ENCODE results near the gene SP140L. TPM values are rescaled to one million over a fixed set of nuclear protein-coding genes. Genes with fewer than 3 reads are reported as not detected.

Gene SP140L
- total RNA-seq, 4 donors from 2014 or later: 4.4 to 8.3 (median 6.8) TPM

DNA sequence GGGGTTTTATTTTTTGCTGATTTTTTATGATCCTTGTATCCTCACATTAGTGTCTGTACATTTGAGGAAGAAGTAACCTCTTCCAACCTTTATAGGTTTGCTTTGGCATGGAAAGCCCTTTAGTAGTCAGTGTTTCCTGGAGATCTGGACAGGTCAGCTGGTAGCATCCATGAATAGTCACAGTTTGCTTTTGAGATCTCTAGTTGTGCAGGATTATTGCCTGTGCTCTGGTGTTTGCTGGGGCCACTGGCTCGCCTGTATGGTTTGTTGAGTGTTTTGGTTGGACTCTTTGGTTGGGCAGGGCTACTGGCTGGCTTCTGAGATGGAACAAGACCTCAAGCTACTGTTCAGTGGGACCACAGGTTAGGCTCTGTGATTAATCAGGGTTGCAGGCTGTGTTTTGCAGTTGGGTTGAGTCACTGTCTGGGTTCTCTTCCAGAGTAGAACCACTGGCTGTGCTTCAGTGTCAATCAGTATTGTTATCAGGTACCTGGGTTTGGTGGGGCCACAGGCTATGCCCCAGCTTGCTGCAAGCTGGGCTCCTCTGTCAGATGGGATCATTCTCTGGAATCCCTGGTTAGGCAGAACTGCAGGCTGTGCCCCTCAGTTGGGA, 20.0 kb downstream of the SP140L start:
- TF ChIP-seq EP300 (IDR thresholded peaks at IDR 0.05): no peak
- TF ChIP-seq CTCF (IDR thresholded peaks at IDR 0.05): no peak
- no peak for TF ChIP-seq POLR2AphosphoS5 (IDR thresholded peaks at IDR 0.05)
- TF ChIP-seq POLR2A (IDR thresholded peaks at IDR 0.05; ENCODE audit: low read depth): no peak
- DNase-seq (ENCODE audit: extremely low spot score): no peak
- Histone ChIP-seq H3K4me1 (peaks cover 0 to 6% (median 0%) of the 10 kb centered on the region in 4 donors), H3K4me3 (no peak overlapping the region), H3K27ac (replicated peaks in 1 of 4) (no peak overlapping the region), H3K36me3 (peaks cover 0 to 10% (median 0%) of the 10 kb centered on the region in 4 donors), H3K9me3 (peaks cover 0 to 11% (median 0%) of the 10 kb centered on the region in 4 donors), H3K27me3 (no peaks in the 10 kb centered on the region)
- intact Hi-C loops (cut with DNase I): no loop called here
- WGBS: 80% methylated on average over 1 of the region's 1 CpG

- Histone ChIP-seq H3K4me3 (no peak overlapping the region), H3K9me3 (peaks cover 0 to 11% (median 0%) of the 10 kb centered on the region in 4 donors), H3K4me1 (peaks cover 0 to 6% (median 0%) of the 10 kb centered on the region in 4 donors), H3K36me3 (peaks cover 0 to 10% (median 0%) of the 10 kb centered on the region in 4 donors), H3K27ac (replicated peaks in 1 of 4) (no peak overlapping the region), H3K27me3 (no peaks in the 10 kb centered on the region)
- intact Hi-C loops (cut with DNase I): no loop called here
- DNase-seq (ENCODE audit: extremely low spot score): no peak
- no peak for TF ChIP-seq POLR2AphosphoS5 (IDR thresholded peaks at IDR 0.05)
- TF ChIP-seq CTCF (IDR thresholded peaks at IDR 0.05): no peak
- TF ChIP-seq EP300 (IDR thresholded peaks at IDR 0.05): no peak
- TF ChIP-seq POLR2A (IDR thresholded peaks at IDR 0.05; ENCODE audit: low read depth): no peak
- WGBS: 88% methylated on average over 6 of the region's 6 CpGs
Observed at GRCh38 chr2:230347659-230348305, 20.8 kb downstream of the SP140L start.

- DNase-seq (ENCODE audit: extremely low spot score): no peak
- TF ChIP-seq CTCF (IDR thresholded peaks at IDR 0.05) (no peak), POLR2AphosphoS5 (IDR thresholded peaks at IDR 0.05) (no peak), POLR2A (IDR thresholded peaks at IDR 0.05; ENCODE audit: low read depth) (no peak), EP300 (IDR thresholded peaks at IDR 0.05) (no peak)
- H3K4me1 ChIP-seq: peaks cover 0 to 6% (median 0%) of the 10 kb centered on the region in 4 donors
- H3K9me3 ChIP-seq: peaks cover 0 to 11% (median 0%) of the 10 kb centered on the region in 4 donors
- H3K36me3 ChIP-seq: peaks cover 0 to 10% (median 0%) of the 10 kb centered on the region in 4 donors
- no peak overlapping the region for H3K4me3 ChIP-seq
- no peaks in the 10 kb centered on the region for H3K27me3 ChIP-seq
- intact Hi-C loops (cut with DNase I): no loop called here
- H3K27ac ChIP-seq (replicated peaks in 1 of 4): no peak overlapping the region
Observed at GRCh38 chr2:230348787-230349186, 21.8 kb downstream of the SP140L start.

- TF ChIP-seq EP300 (IDR thresholded peaks at IDR 0.05) (no peak), CTCF (IDR thresholded peaks at IDR 0.05) (no peak), POLR2AphosphoS5 (IDR thresholded peaks at IDR 0.05) (no peak), POLR2A (IDR thresholded peaks at IDR 0.05; ENCODE audit: low read depth) (no peak)
- DNase-seq (ENCODE audit: extremely low spot score): no peak
- WGBS: 84% methylated on average over 2 of the region's 2 CpGs
- Histone ChIP-seq H3K4me1 (no peaks in the 10 kb centered on the region), H3K4me3 (no peak overlapping the region), H3K36me3 (peaks cover 0 to 33% (median 4%) of the 10 kb centered on the region in 4 donors), H3K27me3 (no peaks in the 10 kb centered on the region), H3K27ac (replicated peaks in 1 of 4) (no peak overlapping the region), H3K9me3 (no peaks in the 10 kb centered on the region)
- intact Hi-C loops (cut with DNase I): no loop called here
Observed at GRCh38 chr2:230356084-230356483, 29.1 kb downstream of the SP140L start.

All from esophagus muscularis mucosa (tissue), 4 donors.